MM.1S (cell line): ENCODE measurements around the gene ADISSP.

Experiments
- DNase-seq: peaks from one replicate; pipeline ENCODE4 v3.0.0-alpha.2; 2015
- H2AFZ ChIP-seq: fragments of 300-600 bp; sonication (generic); 2 replicates; pipeline ENCODE4 v1.6.0; 2016; ENCODE audit warnings: antibody characterized with exemption, low read length
- H3F3A ChIP-seq: fragments of 300-600 bp; sonication (generic); 2 replicates; pipeline ENCODE4 v1.6.1; 2016; ENCODE audit warnings: mild to moderate bottlenecking, antibody characterized with exemption, low read length, moderate library complexity, mixed read lengths; ENCODE audit not compliant: insufficient read depth
- H3K27ac ChIP-seq: fragments of 300-600 bp; sonication (generic); 2 replicates; pipeline ENCODE4 v1.5.1; 2016; ENCODE audit warnings: mild to moderate bottlenecking, low read length
- H3K27me3 ChIP-seq: fragments of 300-600 bp; sonication (generic); replicated peaks from 2 replicates; pipeline ENCODE4 v1.6.0; 2016; ENCODE audit warnings: low read length; ENCODE audit not compliant: insufficient read depth
- H3K36me3 ChIP-seq: fragments of 300-600 bp; sonication (generic); replicated peaks from 2 replicates; pipeline ENCODE4 v1.6.1; 2016; ENCODE audit warnings: mild to moderate bottlenecking, low read length, mixed read lengths; ENCODE audit not compliant: insufficient read depth
- H3K4me1 ChIP-seq: fragments of 300-600 bp; sonication (generic); 2 replicates; pipeline ENCODE4 v1.6.1; 2016; ENCODE audit warnings: low read length, mixed read lengths
- H3K4me2 ChIP-seq: fragments of 300-600 bp; sonication (generic); 2 replicates; pipeline ENCODE4 v1.6.0; 2016; ENCODE audit warnings: low read depth, low read length
- H3K4me3 ChIP-seq: fragments of 300-600 bp; sonication (generic); 2 replicates; pipeline ENCODE4 v1.5.1; 2016; ENCODE audit warnings: low read length, mixed read lengths
- H3K79me2 ChIP-seq: fragments of 300-600 bp; sonication (generic); 2 replicates; pipeline ENCODE4 v1.6.1; 2016; ENCODE audit warnings: mixed run types, low read length, mixed read lengths
- H3K9ac ChIP-seq: fragments of 300-600 bp; sonication (generic); 2 replicates; pipeline ENCODE4 v1.6.1; 2016; ENCODE audit warnings: low read length, mixed read lengths
- H3K9me2 ChIP-seq: fragments of 300-600 bp; sonication (generic); replicated peaks from 2 replicates; pipeline ENCODE4 v1.6.1; 2016; ENCODE audit warnings: mild to moderate bottlenecking, low read length, mixed read lengths; ENCODE audit not compliant: insufficient read depth
- H3K9me3 ChIP-seq: fragments of 300-600 bp; sonication (generic); replicated peaks from 2 replicates; pipeline ENCODE4 v1.6.1; 2016; ENCODE audit warnings: mild to moderate bottlenecking, low read length, mixed read lengths; ENCODE audit not compliant: insufficient read depth
- H4K20me1 ChIP-seq: fragments of 300-600 bp; sonication (generic); 2 replicates; pipeline ENCODE4 v1.6.1; 2016; ENCODE audit warnings: mild to moderate bottlenecking, low read length, moderate library complexity, mixed read lengths; ENCODE audit not compliant: insufficient read depth
- CTCF ChIP-seq: fragments of 300-600 bp; sonication (generic); IDR thresholded peaks from 2 replicates; pipeline ENCODE4 v1.5.1; 2016; ENCODE audit warnings: antibody characterized with exemption, low read length, mixed read lengths
- EZH2 ChIP-seq: fragments of 300-600 bp; sonication (generic); optimal IDR thresholded peaks from 2 replicates; pipeline ENCODE3; 2017; ENCODE audit warnings: low read depth, mild to moderate bottlenecking, antibody characterized with exemption, low read length, mixed read lengths
- EZH2phosphoT487 ChIP-seq: fragments of 300-600 bp; sonication (generic); IDR thresholded peaks from 2 replicates; pipeline ENCODE4 v1.6.1; 2018; ENCODE audit warnings: antibody characterized with exemption, low read length

The ADISSP gene

GRCh38 chr20:3787324-3788014 lies 19.9 kb upstream of the ADISSP start:
- no peaks in the 10 kb centered on the region for H3K9me2 ChIP-seq
- H3K27ac ChIP-seq, result no peak overlapping the region
- peak overlapping the region; percentile 49 for H3K4me3 ChIP-seq
- peak overlapping the region; percentile 25; the same call in 1 of the 2 replicates for H3K9ac ChIP-seq
- no peak for TF ChIP-seq CTCF
- TF ChIP-seq EZH2, result no peak
- TF ChIP-seq EZH2phosphoT487, result no peak
- no peaks in the 10 kb centered on the region for H3K36me3 ChIP-seq
- peak overlapping the region; percentile 74 for H3K4me2 ChIP-seq
- H3F3A ChIP-seq, result peaks cover 2% of the 10 kb centered on the region
- H3K9me3 ChIP-seq, result no peaks in the 10 kb centered on the region
- H3K27me3 ChIP-seq, result no peaks in the 10 kb centered on the region
- H3K4me1 ChIP-seq, result peaks cover 4% of the 10 kb centered on the region
- peaks cover 8% of the 10 kb centered on the region; the same call in 1 of the 2 replicates for H3K79me2 ChIP-seq
- DNase-seq, result no peak
- no peaks in the 10 kb centered on the region for H4K20me1 ChIP-seq
- H2AFZ ChIP-seq, result peak overlapping the region; percentile 58

- TF ChIP-seq EZH2phosphoT487, result no peak
- peak; percentile 66 for TF ChIP-seq CTCF
- Histone ChIP-seq H3K9me3 (no peaks in the 10 kb centered on the region), H3K4me1 (peaks cover 4% of the 10 kb centered on the region), H3K9ac (peak within 1 kb of the TSS; percentile 25; the same call in 1 of the 2 replicates), H3K27ac (no peak within 1 kb of the TSS), H3K79me2 (peaks cover 8% of the 10 kb centered on the region; the same call in 1 of the 2 replicates), H3K4me3 (peak within 1 kb of the TSS; percentile 54), H3K4me2 (peak within 1 kb of the TSS; percentile 74), H2AFZ (peak within 1 kb of the TSS; percentile 58), H3K9me2 (no peaks in the 10 kb centered on the region), H3F3A (peaks cover 6% of the 10 kb centered on the region), H3K27me3 (no peaks in the 10 kb centered on the region), H4K20me1 (no peaks in the 10 kb centered on the region), H3K36me3 (no peaks in the 10 kb centered on the region)
- peak; percentile 87 for DNase-seq
Measured at GRCh38 chr20:3786665-3787323, 19.2 kb upstream of the ADISSP start, which contains the start of gene CENPB. TSS of gene CENPB (minus strand) at chr20:3786740. CDS start at chr20:3786483, 257 bp downstream.

- Histone ChIP-seq H3K36me3 (no peaks in the 10 kb centered on the region), H3K9me2 (no peaks in the 10 kb centered on the region), H4K20me1 (no peaks in the 10 kb centered on the region), H3K4me3 (peak overlapping the region; percentile 54; the same call in 1 of the 2 replicates), H2AFZ (no peak overlapping the region), H3F3A (peaks cover 10% of the 10 kb centered on the region), H3K4me2 (peak overlapping the region; percentile 66), H3K79me2 (peaks cover 8% of the 10 kb centered on the region; the same call in 1 of the 2 replicates), H3K27me3 (no peaks in the 10 kb centered on the region), H3K4me1 (peaks cover 4% of the 10 kb centered on the region), H3K9ac (no peak overlapping the region), H3K9me3 (no peaks in the 10 kb centered on the region), H3K27ac (no peak overlapping the region)
- TF ChIP-seq EZH2 (no peak), CTCF (no peak), EZH2phosphoT487 (no peak)
- no peak for DNase-seq
Measured at GRCh38 chr20:3786126-3786484, 18.6 kb upstream of the ADISSP start.
